HFF-Myc (cell line): ENCODE results near the gene CGREF1.
"Not testable (repeated sequence)": the region's sequence is repeated elsewhere in the genome, so short reads cannot be mapped to it uniquely, and the experiment has no call there.

Source experiments
- DNase-seq: peaks from one replicate; pipeline ENCODE4 v3.0.0-alpha.2; 2011; ENCODE audit warnings: low read depth; ENCODE audit errors: extremely low read depth
- H3K4me3 ChIP-seq: replicated peaks from 2 replicates; pipeline ENCODE4 v1.5.1; 2011; ENCODE audit warnings: low read depth, mild to moderate bottlenecking, control low read depth, low read length
- TF ChIP-seq, protein P1 (sequence below): IDR thresholded peaks from 2 replicates; pipeline ENCODE4 v1.5.1; 2012; ENCODE audit warnings: mild to moderate bottlenecking, low read depth, low read length, control low read depth; ENCODE audit errors: missing control alignments

CGREF1 gene

DNA sequence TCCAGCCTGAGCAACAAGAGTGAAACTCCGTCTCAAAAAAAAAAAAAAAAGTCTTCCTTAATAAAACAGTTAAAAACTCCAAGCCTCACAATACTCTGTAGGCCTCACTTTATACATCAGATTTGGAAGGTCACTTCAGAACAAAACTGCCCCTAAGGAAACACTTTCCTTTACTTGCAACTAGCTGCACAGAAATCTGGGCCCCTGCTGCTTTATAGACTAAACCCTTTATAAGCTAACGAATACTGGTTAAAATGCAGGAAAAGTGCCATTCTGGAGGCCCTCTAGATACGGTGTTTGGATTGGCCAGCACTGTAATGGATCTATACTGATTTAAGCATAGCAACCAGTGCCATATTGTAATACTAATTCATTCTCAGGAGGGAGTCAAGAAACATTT lies 6.2 kb upstream of the CGREF1 start:
- H3K4me3 ChIP-seq: no peak overlapping the region
- DNase-seq: no peak
- TF ChIP-seq, protein P1, sequence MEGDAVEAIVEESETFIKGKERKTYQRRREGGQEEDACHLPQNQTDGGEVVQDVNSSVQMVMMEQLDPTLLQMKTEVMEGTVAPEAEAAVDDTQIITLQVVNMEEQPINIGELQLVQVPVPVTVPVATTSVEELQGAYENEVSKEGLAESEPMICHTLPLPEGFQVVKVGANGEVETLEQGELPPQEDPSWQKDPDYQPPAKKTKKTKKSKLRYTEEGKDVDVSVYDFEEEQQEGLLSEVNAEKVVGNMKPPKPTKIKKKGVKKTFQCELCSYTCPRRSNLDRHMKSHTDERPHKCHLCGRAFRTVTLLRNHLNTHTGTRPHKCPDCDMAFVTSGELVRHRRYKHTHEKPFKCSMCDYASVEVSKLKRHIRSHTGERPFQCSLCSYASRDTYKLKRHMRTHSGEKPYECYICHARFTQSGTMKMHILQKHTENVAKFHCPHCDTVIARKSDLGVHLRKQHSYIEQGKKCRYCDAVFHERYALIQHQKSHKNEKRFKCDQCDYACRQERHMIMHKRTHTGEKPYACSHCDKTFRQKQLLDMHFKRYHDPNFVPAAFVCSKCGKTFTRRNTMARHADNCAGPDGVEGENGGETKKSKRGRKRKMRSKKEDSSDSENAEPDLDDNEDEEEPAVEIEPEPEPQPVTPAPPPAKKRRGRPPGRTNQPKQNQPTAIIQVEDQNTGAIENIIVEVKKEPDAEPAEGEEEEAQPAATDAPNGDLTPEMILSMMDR: no peak

DNA sequence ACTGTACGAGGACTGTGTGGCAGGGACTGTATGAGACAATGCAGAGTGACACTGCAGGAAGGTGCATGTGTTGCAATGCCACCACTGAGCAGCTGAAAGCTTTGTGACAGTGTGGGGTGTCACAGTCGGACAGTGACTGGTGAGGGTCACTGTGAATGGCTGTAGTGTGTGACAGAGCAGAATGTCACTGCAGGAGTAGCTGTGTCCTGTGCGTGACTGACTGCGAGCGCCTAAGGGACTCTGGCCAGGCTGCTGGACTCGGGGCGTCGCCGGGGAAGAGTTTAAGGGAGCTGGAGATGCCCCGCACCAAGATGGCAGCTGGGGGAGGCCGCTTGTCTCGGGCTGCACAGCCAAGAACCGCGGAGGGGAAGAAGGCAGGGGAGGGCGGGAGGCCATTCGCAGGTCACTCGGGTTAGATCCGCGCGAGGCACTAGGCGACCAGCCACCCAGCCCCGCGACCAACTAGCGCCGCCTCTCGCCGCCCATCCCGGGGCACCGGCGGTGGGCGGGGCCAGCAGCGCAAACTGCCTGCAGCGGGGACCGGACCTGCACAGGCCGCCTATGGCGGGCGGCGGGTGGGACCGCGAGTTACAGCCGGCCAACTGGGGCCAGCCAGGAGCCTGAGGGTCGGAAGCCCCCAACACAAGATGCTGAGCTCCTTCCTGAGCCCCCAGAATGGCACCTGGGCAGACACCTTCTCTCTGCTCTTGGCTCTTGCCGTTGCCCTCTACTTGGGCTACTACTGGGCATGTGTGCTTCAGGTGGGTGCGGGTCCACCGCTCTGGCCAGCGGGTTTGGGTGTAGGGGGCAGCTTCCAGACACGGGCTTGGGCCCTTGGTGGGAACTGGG lies 4.6 kb upstream of the CGREF1 start, which contains the start of gene ABHD1:
Gene ABHD1 (plus strand): TSS at position 514 of the 849 bp plus-strand sequence. CDS start 134 bp downstream, at position 648.
- TF ChIP-seq, protein P1: no peak
- no peak for DNase-seq
- peak within 1 kb of the TSS; percentile 39 for H3K4me3 ChIP-seq

DNA sequence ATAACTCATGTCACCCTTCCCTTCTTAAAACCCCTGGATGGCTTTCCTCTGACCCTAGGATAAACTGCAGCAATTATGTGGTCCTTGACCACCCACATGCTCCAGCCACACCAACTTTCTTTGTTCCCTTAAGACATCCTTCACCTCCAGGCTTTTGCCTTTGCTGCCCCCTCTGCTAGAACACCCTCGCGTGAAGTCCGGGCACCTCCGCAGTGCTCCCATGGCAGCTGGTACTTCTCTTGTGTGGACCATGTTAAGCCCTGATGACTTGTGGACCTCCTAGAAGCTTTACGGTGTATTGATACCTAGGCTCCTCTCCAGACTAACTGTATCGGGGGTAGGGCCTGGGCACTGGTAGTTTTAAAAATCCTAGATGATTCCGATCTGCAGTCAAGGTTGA lies 3.9 kb upstream of the CGREF1 start:
- TF ChIP-seq, protein P1: no peak
- no peak for DNase-seq
- no peak overlapping the region for H3K4me3 ChIP-seq

DNA sequence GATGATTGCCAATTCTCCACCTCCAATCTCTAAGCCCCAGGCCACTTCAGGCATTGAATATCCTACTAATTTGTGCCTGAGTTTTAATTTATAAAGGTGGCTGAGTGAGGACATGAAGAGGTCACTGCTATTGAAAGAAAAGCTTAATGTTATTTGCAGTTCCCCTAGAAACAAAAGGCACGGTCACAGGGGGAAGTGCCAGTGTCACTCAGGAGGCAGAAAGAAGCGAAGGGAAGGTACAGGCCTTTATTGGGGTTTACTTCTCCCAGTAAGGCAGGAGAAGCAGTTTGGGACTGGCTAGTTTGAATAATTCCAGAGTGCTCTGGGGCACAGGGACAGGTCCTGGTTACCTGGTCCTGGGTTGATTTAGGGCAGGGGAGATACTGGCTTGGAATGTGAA lies 3.0 kb upstream of the CGREF1 start:
- H3K4me3 ChIP-seq: no peak overlapping the region
- TF ChIP-seq, protein P1: no peak
- no peak for DNase-seq

DNA sequence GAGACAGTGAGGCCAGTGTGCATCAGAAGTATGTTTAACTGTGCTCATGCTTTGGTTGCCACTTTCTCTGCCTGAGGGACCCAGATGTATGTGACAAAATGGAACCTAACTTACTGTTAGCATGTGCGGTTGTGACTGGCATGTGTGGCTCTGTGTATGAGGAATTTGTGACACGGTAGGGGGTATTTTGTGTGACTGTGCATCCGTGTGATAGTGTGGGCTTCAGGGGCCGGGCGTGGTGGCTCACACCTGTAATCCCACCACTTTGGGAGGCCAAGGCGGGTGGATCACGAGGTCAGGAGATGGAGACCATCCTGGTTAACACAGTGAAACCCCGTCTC lies 372 bp upstream of the CGREF1 start:
- peak overlapping the region; percentile 60 for H3K4me3 ChIP-seq
- not testable (repeated sequence) for DNase-seq

DNA sequence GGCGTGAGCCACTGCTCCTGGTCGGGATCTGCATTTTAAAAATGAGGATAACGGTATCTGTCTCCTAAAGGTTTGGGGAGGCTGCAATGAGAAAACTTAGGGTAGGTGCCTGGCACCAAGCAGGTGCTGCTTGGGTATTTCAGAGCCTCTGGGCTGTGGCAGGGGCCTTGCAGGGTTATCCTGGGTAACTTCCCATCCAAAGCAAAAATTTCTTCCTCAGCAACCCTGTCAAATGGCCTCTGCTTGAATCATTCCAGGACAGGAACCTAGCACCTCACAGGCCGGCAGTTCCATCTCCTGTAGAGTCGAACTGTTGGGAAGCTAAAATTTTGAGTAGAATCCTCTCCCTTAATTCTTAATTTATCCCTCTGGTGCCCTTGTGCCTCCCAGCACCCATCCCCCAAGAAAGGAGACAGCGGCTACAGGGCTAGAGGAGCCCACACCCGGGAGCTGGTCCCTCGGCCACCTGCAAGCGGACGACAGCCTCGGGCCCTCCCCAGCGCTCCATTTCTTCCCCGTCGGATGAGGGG lies 868 bp downstream of the CGREF1 start:
- peak overlapping the region; percentile 60 for H3K4me3 ChIP-seq
- DNase-seq: no peak
- TF ChIP-seq, protein P1: no peak

DNA sequence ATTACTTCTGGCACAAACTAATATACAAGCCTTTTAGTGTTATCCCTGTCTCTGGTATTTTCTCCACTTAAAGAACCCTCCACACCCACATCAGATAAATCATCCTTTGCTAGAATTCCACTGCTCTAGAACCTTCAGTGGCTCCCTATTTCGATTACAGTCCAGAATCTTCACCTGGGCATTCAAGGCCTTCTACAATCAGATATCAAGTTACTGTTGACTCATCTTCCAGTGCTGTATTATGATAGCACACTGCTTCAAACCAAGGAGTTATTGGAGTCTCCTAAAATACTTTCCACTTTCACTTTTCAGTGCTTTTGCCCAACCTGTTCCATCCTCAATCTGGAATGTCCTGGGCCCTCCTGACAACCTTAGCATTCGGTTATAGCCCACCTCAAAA lies 3.4 kb downstream of the CGREF1 start:
- TF ChIP-seq, protein P1: no peak
- no peak overlapping the region for H3K4me3 ChIP-seq
- DNase-seq: no peak

DNA sequence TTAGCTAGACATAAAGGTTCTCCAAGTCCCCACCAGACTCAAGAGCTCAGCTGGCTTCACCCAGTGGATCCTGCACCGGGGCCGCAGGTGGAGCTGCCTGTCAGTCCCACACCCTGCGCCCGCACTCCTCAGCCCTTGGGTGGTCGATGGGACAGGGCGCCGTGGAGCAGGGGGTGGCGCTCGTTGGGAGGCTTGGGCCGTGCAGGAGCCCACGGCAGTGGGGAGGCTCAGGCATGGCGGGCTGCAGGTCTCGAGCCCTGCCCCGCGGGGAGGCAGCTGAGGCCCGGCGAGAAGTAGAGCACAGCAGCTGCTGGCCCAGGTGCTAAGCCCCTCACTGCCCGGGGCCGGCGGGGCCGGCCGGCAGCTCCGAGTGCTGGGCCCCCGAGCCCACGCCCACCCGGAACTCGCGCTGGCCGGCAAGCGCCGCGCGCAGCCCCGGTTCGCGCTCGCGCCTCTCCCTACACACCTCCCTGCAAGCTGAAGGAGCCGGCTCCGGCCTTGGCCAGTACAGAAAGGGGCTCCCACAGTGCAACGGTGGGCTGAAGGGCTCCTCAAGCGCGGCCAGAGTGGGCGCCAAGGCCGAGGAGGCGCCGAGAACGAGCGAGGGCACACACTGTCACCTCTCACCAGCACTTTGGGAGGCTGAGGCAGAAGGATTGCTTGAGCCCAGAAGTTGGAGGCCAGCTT lies 7.4 kb downstream of the CGREF1 start:
- H3K4me3 ChIP-seq, DNase-seq: not testable (repeated sequence)

DNA sequence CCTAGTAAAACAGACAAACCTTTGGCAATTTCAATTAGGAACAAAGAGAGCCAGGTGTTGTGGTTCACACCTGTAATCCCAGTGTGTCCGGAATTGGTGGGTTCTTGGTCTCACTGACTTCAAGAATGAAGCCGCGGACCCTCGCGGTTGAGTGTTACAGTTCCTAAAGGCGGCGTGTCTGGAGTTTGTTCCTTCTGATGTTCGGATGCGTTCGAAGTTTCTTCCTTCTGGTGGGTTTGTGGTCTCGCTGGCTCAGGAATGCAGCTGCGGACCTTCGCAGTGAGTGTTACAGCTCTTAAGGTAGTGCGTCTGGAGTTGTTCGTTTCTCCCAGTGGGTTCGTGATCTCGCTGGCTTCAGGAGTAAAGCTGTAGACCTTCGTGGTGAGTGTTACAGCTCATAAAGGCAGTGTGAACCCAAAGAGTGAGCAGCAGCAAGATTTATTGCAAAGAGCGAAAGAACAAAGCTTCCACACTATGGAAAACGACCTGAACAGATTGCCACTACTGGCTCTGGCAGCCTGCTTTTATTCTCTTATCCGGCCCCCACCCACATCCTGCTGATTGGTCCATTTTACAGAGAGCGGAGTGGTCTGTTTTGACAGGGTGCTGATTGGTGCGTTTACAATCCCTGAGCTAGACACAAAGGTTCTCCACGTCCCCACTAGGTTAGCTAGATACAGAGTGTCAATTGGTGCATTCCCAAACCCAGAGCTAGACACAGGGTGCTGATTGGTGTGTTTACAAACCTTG lies 8.2 kb downstream of the CGREF1 start:
- DNase-seq, H3K4me3 ChIP-seq: not testable (repeated sequence)
